H9 (cell line): ENCODE results near the gene NDUFA9. TPM values are rescaled to one million over a fixed set of nuclear protein-coding genes. Genes with fewer than 3 reads are reported as not detected.
A peak's percentile ranks its signal among the peaks of the same experiment; 100 is the strongest.

ENCODE experiments used
- DNase-seq: peaks from one replicate; pipeline ENCODE4 v3.0.0-alpha.2; 2017
- H2AFZ ChIP-seq: one replicate; pipeline ENCODE4 v1.6.1; 2013; ENCODE audit warnings: mild to moderate bottlenecking, low read length, control low read depth, moderate library complexity
- H2AK5ac ChIP-seq: 2 replicates; pipeline ENCODE4 v1.6.1; 2013; ENCODE audit warnings: low read length, control low read depth, mixed read lengths; ENCODE audit not compliant: insufficient read length
- H2BK120ac ChIP-seq: one replicate; pipeline ENCODE4 v1.6.1; 2013; ENCODE audit warnings: low read depth, mild to moderate bottlenecking, low read length, control low read depth, inconsistent platforms; ENCODE audit not compliant: poor library complexity, severe bottlenecking
- H2BK12ac ChIP-seq: 2 replicates; pipeline ENCODE4 v1.6.1; 2013; ENCODE audit warnings: low read length, control low read depth, mixed read lengths, low read depth; ENCODE audit not compliant: insufficient read length
- H2BK15ac ChIP-seq: 2 replicates; pipeline ENCODE4 v1.6.1; 2013; ENCODE audit warnings: low read depth, low read length, control low read depth
- H2BK20ac ChIP-seq: one replicate; pipeline ENCODE4 v1.6.1; 2013; ENCODE audit warnings: low read depth, mild to moderate bottlenecking, low read length, control low read depth, inconsistent platforms; ENCODE audit not compliant: poor library complexity, severe bottlenecking
- H2BK5ac ChIP-seq: 2 replicates; pipeline ENCODE4 v1.6.1; 2013; ENCODE audit warnings: low read length, control low read depth, mixed read lengths; ENCODE audit not compliant: insufficient read length
- H3K14ac ChIP-seq: 2 replicates; pipeline ENCODE4 v1.6.1; 2013; ENCODE audit warnings: low read length, control low read depth; ENCODE audit not compliant: insufficient read depth
- H3K18ac ChIP-seq: 2 replicates; pipeline ENCODE4 v1.6.1; 2013; ENCODE audit warnings: low read depth, mild to moderate bottlenecking, mixed read lengths, low read length, control low read depth; ENCODE audit not compliant: insufficient read length
- H3K23ac ChIP-seq: 2 replicates; pipeline ENCODE4 v1.6.1; 2013; ENCODE audit warnings: low read length, control low read depth, mixed read lengths, low read depth; ENCODE audit not compliant: insufficient read length
- H3K23me2 ChIP-seq: 2 replicates; pipeline ENCODE4 v1.6.1; 2013; ENCODE audit warnings: low read depth, mild to moderate bottlenecking, mixed read lengths, low read length, control low read depth; ENCODE audit not compliant: insufficient read length, poor library complexity, severe bottlenecking
- H3K27ac ChIP-seq: 2 replicates; pipeline ENCODE4 v1.5.1; 2013; ENCODE audit warnings: low read length, control low read depth, mixed read lengths, low read depth; ENCODE audit not compliant: insufficient read length
- H3K27me3 ChIP-seq: 2 replicates; pipeline ENCODE4 v1.6.1; 2013; ENCODE audit warnings: low read length, control low read depth, inconsistent platforms; ENCODE audit not compliant: insufficient read depth
- H3K4ac ChIP-seq: 2 replicates; pipeline ENCODE4 v1.6.1; 2013; ENCODE audit warnings: low read depth, mild to moderate bottlenecking, control low read depth, inconsistent platforms, low read length, moderate library complexity
- H3K4me1 ChIP-seq: 2 replicates; pipeline ENCODE4 v1.6.1; 2013; ENCODE audit warnings: low read length, control low read depth, inconsistent platforms; ENCODE audit not compliant: insufficient read depth
- H3K4me2 ChIP-seq: 2 replicates; pipeline ENCODE4 v1.6.1; 2013; ENCODE audit warnings: low read length, control low read depth, mixed read lengths; ENCODE audit not compliant: insufficient read length, insufficient read depth
- H3K56ac ChIP-seq: 2 replicates; pipeline ENCODE4 v1.6.1; 2013; ENCODE audit warnings: low read depth, mild to moderate bottlenecking, mixed read lengths, low read length, control low read depth; ENCODE audit not compliant: insufficient read length
- H3K79me1 ChIP-seq: 2 replicates; pipeline ENCODE4 v1.6.1; 2013; ENCODE audit warnings: low read depth, mild to moderate bottlenecking, moderate library complexity, low read length, control low read depth, inconsistent platforms; ENCODE audit not compliant: insufficient read depth, poor library complexity, severe bottlenecking
- H3K79me2 ChIP-seq: 2 replicates; pipeline ENCODE4 v1.6.1; 2013; ENCODE audit warnings: low read length, control low read depth, inconsistent platforms; ENCODE audit not compliant: insufficient read depth
- H3K9ac ChIP-seq: 2 replicates; pipeline ENCODE4 v1.6.1; 2013; ENCODE audit warnings: low read length, control low read depth, mixed read lengths; ENCODE audit not compliant: insufficient read length; ENCODE audit errors: extremely low read depth
- H3K9me3 ChIP-seq: one replicate; pipeline ENCODE4 v1.6.1; 2013; ENCODE audit warnings: low read depth, low read length, inconsistent platforms; ENCODE audit not compliant: control insufficient read depth
- H3T11ph ChIP-seq: one replicate; pipeline ENCODE4 v1.6.1; 2013; ENCODE audit warnings: mild to moderate bottlenecking, low read length, control low read depth, inconsistent platforms
- H4K20me1 ChIP-seq: one replicate; pipeline ENCODE4 v1.6.1; 2013; ENCODE audit not compliant: control insufficient read depth, insufficient read length, insufficient read depth
- H4K5ac ChIP-seq: 2 replicates; pipeline ENCODE4 v1.6.1; 2013; ENCODE audit warnings: low read depth, mild to moderate bottlenecking, mixed read lengths, low read length, control low read depth; ENCODE audit not compliant: insufficient read length
- H4K8ac ChIP-seq: replicated peaks from 2 replicates; pipeline ENCODE4 v1.6.1; 2013; ENCODE audit warnings: low read length, control low read depth, mixed read lengths, low read depth; ENCODE audit not compliant: insufficient read length
- H4K91ac ChIP-seq: 2 replicates; pipeline ENCODE4 v1.6.1; 2013; ENCODE audit warnings: low read depth, mild to moderate bottlenecking, moderate library complexity, mixed read lengths, low read length, control low read depth; ENCODE audit not compliant: insufficient read length
- H3K27ac Mint-ChIP-seq, 3 experiments: 2 replicates in 2 of 3; 3 replicates in 1 of 3; pipeline ENCODE4 v1.8.0; 2020 to 2021; ENCODE audit warnings: mixed read lengths in 3 of 3, mild to moderate bottlenecking in 1 of 3, moderate library complexity in 1 of 3
- H3K27me3 Mint-ChIP-seq: 2 replicates; pipeline ENCODE4 v1.8.0; 2021; ENCODE audit warnings: low read depth, mild to moderate bottlenecking, moderate library complexity, mixed read lengths
- H3K36me3 Mint-ChIP-seq, 3 experiments: 2 replicates in 2 of 3; 3 replicates in 1 of 3; pipeline ENCODE4 v1.8.0; 2020 to 2021; ENCODE audit warnings: low read depth in 3 of 3, mixed read lengths in 3 of 3; ENCODE audit not compliant: insufficient read depth in 1 of 3
- H3K4me1 Mint-ChIP-seq, 2 experiments: 2 replicates each; pipeline ENCODE4 v1.8.0; 2020; ENCODE audit warnings: mixed read lengths in 2 of 2
- H3K4me3 Mint-ChIP-seq, 2 experiments: 2 replicates in 1 of 2; 3 replicates in 1 of 2; pipeline ENCODE4 v1.8.0; 2020 to 2021; ENCODE audit warnings: mild to moderate bottlenecking in 2 of 2, mixed read lengths in 2 of 2, moderate library complexity in 1 of 2
- H3K9me3 Mint-ChIP-seq, 2 experiments: 2 replicates in 1 of 2; 3 replicates in 1 of 2; pipeline ENCODE4 v1.8.0; 2020; ENCODE audit warnings: mild to moderate bottlenecking in 2 of 2, mixed read lengths in 2 of 2, moderate library complexity in 1 of 2
- WGBS: extraction: QIAGEN DNeasy Blood & Tissue Kit; methylation state at CpG from one replicate; pipeline ENCODE4 v1.1.7; 2013; ENCODE audit warnings: missing lambda C conversion rate, low lambda C conversion rate, mixed read lengths; ENCODE audit not compliant: insufficient read length; ENCODE audit errors: extremely low coverage; 5-methylcytosine and 5-hydroxymethylcytosine counted together
- total RNA-seq: library from RNA; stranded (reverse); gene quantifications from 2 replicates; pipeline ENCODE4 v1.2.1, GENCODE V29; 2021
- TF ChIP-seq, protein P1 (sequence below): fragments of 200-600 bp; sonication (generic); conservative IDR thresholded peaks from 3 replicates; pipeline ENCODE4 v1.8.0; 2021; ENCODE audit warnings: antibody characterized with exemption, mild to moderate bottlenecking

The NDUFA9 gene
- total RNA-seq, 1 experiment from 2014 or later = 83.9 TPM

DNA sequence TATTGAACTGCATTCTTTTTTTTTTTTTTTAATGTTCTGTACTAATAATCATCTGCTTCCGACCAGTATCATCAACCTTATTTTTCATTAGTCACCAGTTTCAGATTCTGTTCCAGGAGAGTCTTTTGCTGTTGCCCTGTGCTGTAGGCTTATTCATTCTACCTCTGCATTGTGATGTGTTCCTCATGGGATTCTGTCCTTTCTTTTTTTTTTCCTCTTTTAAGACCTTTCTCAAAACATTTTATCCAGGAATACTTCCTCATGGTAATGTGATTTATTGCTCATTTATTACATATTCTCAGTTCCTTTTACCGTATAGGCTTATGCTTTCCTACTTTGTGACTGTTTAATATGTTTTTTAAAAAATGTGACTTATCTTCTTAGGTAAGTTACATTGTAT lies 4.8 kb downstream of the NDUFA9 start:
- Histone ChIP-seq H3K23ac (no peak overlapping the region), H3T11ph (no peak overlapping the region), H3K79me1 (no peaks in the 10 kb centered on the region), H4K8ac (no peak overlapping the region), H2AFZ (no peak overlapping the region), H4K91ac (no peak overlapping the region), H2AK5ac (no peak overlapping the region), H3K27me3 (no peaks in the 10 kb centered on the region), H3K23me2 (no peaks in the 10 kb centered on the region), H4K5ac (no peak overlapping the region), H4K20me1 (no peaks in the 10 kb centered on the region), H2BK120ac (no peak overlapping the region), H2BK15ac (no peak overlapping the region), H2BK12ac (no peak overlapping the region), H3K27ac (no peak overlapping the region), H3K56ac (no peak overlapping the region), H2BK20ac (no peak overlapping the region), H3K18ac (no peak overlapping the region), H3K4me2 (no peak overlapping the region), H3K9me3 (no peaks in the 10 kb centered on the region), H3K79me2 (peaks cover 7% of the 10 kb centered on the region; the same call in 1 of the 2 replicates), H3K4ac (no peak overlapping the region), H3K4me1 (0 out of 2 replicates have a peak, but pooled peaks cover 1% of the 10 kb centered on the region), H3K14ac (no peak overlapping the region), H2BK5ac (no peak overlapping the region), H3K9ac (no peak overlapping the region)
- no peaks in the 10 kb centered on the region for H3K27me3 Mint-ChIP-seq
- H3K36me3 Mint-ChIP-seq = peaks cover 4 to 32% (median 15%) of the 10 kb centered on the region in 3 experiments; a peak in 5 of 7 replicates
- H3K4me1 Mint-ChIP-seq = peaks cover 12 to 23% of the 10 kb centered on the region in 2 experiments
- H3K27ac Mint-ChIP-seq = 0 out of 7 replicates have a peak overlapping the region, but pooled peaks of 1 of the 3 experiments have one; percentile 28
- no CpG with 5 or more reads among the region's 2 CpGs for WGBS
- H3K4me3 Mint-ChIP-seq = no peak overlapping the region
- DNase-seq = no peak
- TF ChIP-seq, protein P1, sequence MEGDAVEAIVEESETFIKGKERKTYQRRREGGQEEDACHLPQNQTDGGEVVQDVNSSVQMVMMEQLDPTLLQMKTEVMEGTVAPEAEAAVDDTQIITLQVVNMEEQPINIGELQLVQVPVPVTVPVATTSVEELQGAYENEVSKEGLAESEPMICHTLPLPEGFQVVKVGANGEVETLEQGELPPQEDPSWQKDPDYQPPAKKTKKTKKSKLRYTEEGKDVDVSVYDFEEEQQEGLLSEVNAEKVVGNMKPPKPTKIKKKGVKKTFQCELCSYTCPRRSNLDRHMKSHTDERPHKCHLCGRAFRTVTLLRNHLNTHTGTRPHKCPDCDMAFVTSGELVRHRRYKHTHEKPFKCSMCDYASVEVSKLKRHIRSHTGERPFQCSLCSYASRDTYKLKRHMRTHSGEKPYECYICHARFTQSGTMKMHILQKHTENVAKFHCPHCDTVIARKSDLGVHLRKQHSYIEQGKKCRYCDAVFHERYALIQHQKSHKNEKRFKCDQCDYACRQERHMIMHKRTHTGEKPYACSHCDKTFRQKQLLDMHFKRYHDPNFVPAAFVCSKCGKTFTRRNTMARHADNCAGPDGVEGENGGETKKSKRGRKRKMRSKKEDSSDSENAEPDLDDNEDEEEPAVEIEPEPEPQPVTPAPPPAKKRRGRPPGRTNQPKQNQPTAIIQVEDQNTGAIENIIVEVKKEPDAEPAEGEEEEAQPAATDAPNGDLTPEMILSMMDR = no peak
- no peaks in the 10 kb centered on the region for H3K9me3 Mint-ChIP-seq
